Cardiac muscle cell (in vitro differentiated cells and primary cell): ENCODE measurements around the gene LNX2. TPM values are rescaled to one million over a fixed set of nuclear protein-coding genes. Genes with fewer than 3 reads are reported as not detected.
A peak's percentile ranks its signal among the peaks of the same experiment; 100 is the strongest.

Experiments used
- DNase-seq, 2 donors: peaks; one replicate each; pipeline versions ENCODE4 v3.0.0 to v3.0.0-alpha.2; 2010 to 2017; ENCODE audit warnings: low read depth in 1 of 2, low spot score in 1 of 2
- H3K27ac ChIP-seq: fragments of 200-600 bp; sonication (generic); 2 replicates; pipeline ENCODE4 v1.5.1; 2016
- H3K27me3 ChIP-seq: fragments of 200-600 bp; sonication (generic); 2 replicates; pipeline ENCODE4 v1.6.0; 2016; ENCODE audit warnings: control low read depth
- H3K36me3 ChIP-seq: fragments of 200-600 bp; sonication (generic); 2 replicates; pipeline ENCODE4 v1.5.1; 2016; ENCODE audit warnings: control low read depth
- H3K4me1 ChIP-seq: fragments of 200-600 bp; sonication (generic); 2 replicates; pipeline ENCODE4 v1.8.1; 2017; ENCODE audit warnings: low read depth, mild to moderate bottlenecking, mixed run types
- H3K4me3 ChIP-seq: fragments of 200-600 bp; sonication (generic); 2 replicates; pipeline ENCODE4 v1.5.1; 2016; ENCODE audit warnings: mild to moderate bottlenecking
- H3K9me3 ChIP-seq: fragments of 200-600 bp; sonication (generic); 2 replicates; pipeline ENCODE4 v1.5.1; 2017; ENCODE audit warnings: low read depth, mild to moderate bottlenecking, control low read depth
- CTCF ChIP-seq: IDR thresholded peaks from 2 replicates; pipeline ENCODE4 v1.5.1; 2012; ENCODE audit warnings: low read depth, mild to moderate bottlenecking, low read length
- polyA plus RNA-seq: library from polyadenylated mRNA; unstranded; fragments of >200 nt; fragmentation: Nextera tagmentation; extraction: Ambion mirVana; gene quantifications from 2 replicates; pipeline ENCODE4 v1.2.1, GENCODE V29; 2016
- total RNA-seq: library from RNA; depleted of rRNA; stranded (reverse); fragments of >200 nt; gene quantifications from 2 replicates; pipeline ENCODE4 v1.2.3, GENCODE V29; 2016

LNX2 gene
- total and polyA plus RNA-seq, 2 experiments from 2014 or later = 7.1 to 11.6 TPM

DNA sequence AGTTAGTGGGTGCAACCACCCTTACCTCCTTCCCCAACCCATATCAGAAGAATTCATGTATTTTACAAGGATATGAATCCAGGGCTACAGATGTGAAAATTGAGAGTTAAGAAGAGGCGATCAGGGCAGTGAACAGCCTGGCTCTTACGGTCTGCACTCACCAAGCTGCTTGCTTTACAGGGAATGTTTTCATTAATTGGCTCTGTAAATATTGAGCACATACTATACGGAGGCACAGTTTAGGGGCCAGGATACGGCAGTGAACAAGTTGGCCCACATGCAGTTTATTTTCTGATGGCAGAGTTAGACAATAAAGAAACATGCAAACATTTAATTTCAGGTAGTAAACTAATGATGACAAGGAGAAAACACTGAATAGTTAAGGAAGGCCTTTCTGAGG lies 7.8 kb upstream of the LNX2 start:
- peaks cover 3% of the 10 kb centered on the region for H3K36me3 ChIP-seq
- no peak for TF ChIP-seq CTCF
- H3K4me1 ChIP-seq = no peaks in the 10 kb centered on the region
- no peak for DNase-seq
- H3K27me3 ChIP-seq = no peaks in the 10 kb centered on the region
- no peak overlapping the region for H3K27ac ChIP-seq
- H3K9me3 ChIP-seq = no peaks in the 10 kb centered on the region
- no peak overlapping the region for H3K4me3 ChIP-seq

- no peak for DNase-seq
- Histone ChIP-seq H3K4me3 (no peak overlapping the region), H3K9me3 (no peaks in the 10 kb centered on the region), H3K36me3 (peaks cover 6% of the 10 kb centered on the region), H3K27me3 (no peaks in the 10 kb centered on the region), H3K27ac (no peak overlapping the region), H3K4me1 (peaks cover 6% of the 10 kb centered on the region)
- TF ChIP-seq CTCF = no peak
Observed at GRCh38 chr13:27627380-27627779, 7.1 kb upstream of the LNX2 start.

GRCh38 chr13:27625839-27626238 lies 5.5 kb upstream of the LNX2 start:
- Histone ChIP-seq H3K27me3 (no peaks in the 10 kb centered on the region), H3K27ac (no peak overlapping the region), H3K36me3 (peaks cover 6% of the 10 kb centered on the region), H3K9me3 (no peaks in the 10 kb centered on the region), H3K4me1 (peaks cover 7% of the 10 kb centered on the region), H3K4me3 (no peak overlapping the region)
- no peak for DNase-seq
- TF ChIP-seq CTCF = no peak

DNA sequence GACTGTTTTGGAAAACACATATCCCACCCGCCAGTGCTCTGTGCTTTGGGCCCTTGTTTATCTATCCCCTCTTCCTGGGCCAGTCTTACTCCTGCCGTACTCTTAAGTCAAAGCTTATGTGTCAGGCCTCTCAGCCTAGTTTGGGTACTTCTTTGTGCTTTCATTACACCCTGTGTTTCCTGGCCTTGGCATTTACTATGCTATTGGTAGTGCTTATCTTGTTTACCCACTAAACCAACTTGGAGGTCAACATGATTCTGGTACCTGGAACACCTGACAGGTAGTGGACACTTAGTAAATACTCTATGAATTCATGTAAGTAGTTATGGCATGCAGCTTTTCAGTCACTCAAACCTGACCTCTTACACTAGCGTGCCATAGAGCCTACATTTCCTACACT lies 3.7 kb upstream of the LNX2 start:
- TF ChIP-seq CTCF = no peak
- H3K4me3 ChIP-seq = no peak overlapping the region

DNA sequence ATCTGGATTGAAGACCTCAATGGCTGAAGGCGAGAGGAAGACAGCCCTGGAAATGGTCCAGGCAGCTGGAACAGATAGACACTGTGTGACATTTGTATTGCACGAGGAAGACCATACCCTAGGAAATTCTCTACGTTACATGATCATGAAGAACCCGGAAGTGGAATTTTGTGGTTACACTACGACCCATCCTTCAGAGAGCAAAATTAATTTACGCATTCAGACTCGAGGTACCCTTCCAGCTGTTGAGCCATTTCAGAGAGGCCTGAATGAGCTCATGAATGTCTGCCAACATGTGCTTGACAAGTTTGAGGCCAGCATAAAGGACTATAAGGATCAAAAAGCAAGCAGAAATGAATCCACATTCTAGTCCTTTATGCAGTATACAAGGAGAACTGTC lies 2.6 kb upstream of the LNX2 start:
- peaks cover 6% of the 10 kb centered on the region for H3K36me3 ChIP-seq
- TF ChIP-seq CTCF = no peak
- H3K9me3 ChIP-seq = no peaks in the 10 kb centered on the region
- no peak overlapping the region for H3K27ac ChIP-seq
- H3K4me1 ChIP-seq = peaks cover 22% of the 10 kb centered on the region
- H3K27me3 ChIP-seq = no peaks in the 10 kb centered on the region
- no peak for DNase-seq
- H3K4me3 ChIP-seq = peak overlapping the region; percentile 53

More for the DNA sequence above, 3.7 kb upstream of the LNX2 start:
- Histone ChIP-seq H3K27ac (no peak overlapping the region), H3K36me3 (peaks cover 6% of the 10 kb centered on the region), H3K9me3 (no peaks in the 10 kb centered on the region), H3K27me3 (no peaks in the 10 kb centered on the region), H3K4me1 (peaks cover 10% of the 10 kb centered on the region)
- no peak for DNase-seq
